IgD-negative memory B cell (primary cell): ENCODE data around the gene ABHD16B. TPM values are rescaled to one million over a fixed set of nuclear protein-coding genes. Genes with fewer than 3 reads are reported as not detected.
A peak's percentile ranks its signal among the peaks of the same experiment; 100 is the strongest.

ENCODE experiments used
- H3K27ac Mint-ChIP-seq, 3 donors: one replicate each; pipeline ENCODE4 v1.8.0; 2020 to 2022; ENCODE audit warnings: mild to moderate bottlenecking in 3 of 3, mixed read lengths in 3 of 3, moderate library complexity in 1 of 3
- H3K27me3 Mint-ChIP-seq: one replicate; pipeline ENCODE4 v1.8.0; 2021; ENCODE audit warnings: mixed read lengths
- H3K36me3 Mint-ChIP-seq: one replicate; pipeline ENCODE4 v1.8.0; 2020; ENCODE audit warnings: mild to moderate bottlenecking, mixed read lengths
- H3K4me1 Mint-ChIP-seq, 3 donors: one replicate each; pipeline ENCODE4 v1.8.0; 2020 to 2022; ENCODE audit warnings: mixed read lengths in 3 of 3, mild to moderate bottlenecking in 1 of 3
- H3K4me3 Mint-ChIP-seq, 4 donors: one replicate each; pipeline ENCODE4 v1.8.0; 2020 to 2022; ENCODE audit warnings: mild to moderate bottlenecking in 4 of 4, mixed read lengths in 4 of 4, moderate library complexity in 3 of 4
- H3K9me3 Mint-ChIP-seq, 3 donors: one replicate each; pipeline ENCODE4 v1.8.0; 2020 to 2021; ENCODE audit warnings: mixed read lengths in 3 of 3, mild to moderate bottlenecking in 1 of 3
- polyA plus RNA-seq: library from polyadenylated mRNA; unstranded; fragments of 300-500 nt; fragmentation: Illumina TruSeq; gene quantifications from one replicate; pipeline ENCODE4 v1.2.3, GENCODE V29; 2021

The ABHD16B gene
- polyA plus RNA-seq, 1 donor from 2014 or later: 0.19 TPM

DNA sequence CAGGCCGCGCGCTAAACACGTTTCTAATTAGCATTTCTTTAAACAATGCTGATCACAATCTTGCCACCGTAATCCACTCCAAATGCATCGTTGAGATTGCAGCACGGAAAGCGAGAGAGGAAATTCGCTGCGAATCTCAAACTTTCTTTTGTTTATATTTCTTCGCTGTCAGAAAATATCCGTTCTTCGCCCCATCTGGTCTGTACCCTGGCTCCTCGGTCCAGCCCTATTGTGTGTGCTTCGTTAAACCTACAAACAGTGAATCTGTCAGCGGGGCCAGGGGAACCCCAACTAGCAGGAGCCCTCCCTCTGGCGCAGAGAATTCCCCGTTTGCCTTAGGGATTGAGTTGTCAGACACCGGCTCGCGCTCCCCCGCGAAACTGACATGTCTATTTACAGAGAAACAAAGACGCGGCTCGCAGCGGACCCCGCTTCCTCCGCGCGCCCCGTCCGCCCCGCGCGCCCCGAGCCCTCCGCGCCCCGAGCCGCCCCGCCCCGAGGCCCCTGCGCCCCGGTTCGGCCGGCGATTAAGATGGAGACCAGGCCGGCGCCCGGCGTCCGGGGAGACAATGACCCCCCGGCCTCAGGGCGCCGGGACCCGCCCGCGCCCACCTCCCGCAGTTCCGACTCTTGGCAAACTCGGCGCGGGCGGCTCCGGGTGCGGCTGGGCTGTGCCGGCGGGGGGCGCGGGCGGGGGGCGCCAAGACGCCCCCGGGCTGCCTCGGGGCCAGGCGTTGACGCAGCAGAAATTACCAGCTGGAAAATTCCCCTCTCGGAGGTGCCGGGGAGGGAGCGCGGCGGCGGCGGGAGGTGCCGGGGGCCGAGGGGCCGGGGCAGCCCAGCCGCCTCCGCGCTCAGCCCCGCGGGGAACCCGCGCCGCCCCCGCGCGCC lies 31.1 kb upstream of the ABHD16B start:
- H3K4me1 Mint-ChIP-seq: peaks cover 8 to 9% (median 8%) of the 10 kb centered on the region in 3 donors
- H3K9me3 Mint-ChIP-seq: no peaks in the 10 kb centered on the region
- peak overlapping the region; percentile 83 to 91 (median 87) for H3K4me3 Mint-ChIP-seq
- peak overlapping the region in 2 of 3 donors; percentile 16 to 39 for H3K27ac Mint-ChIP-seq
- H3K36me3 Mint-ChIP-seq: no peaks in the 10 kb centered on the region
- H3K27me3 Mint-ChIP-seq: peaks cover 48% of the 10 kb centered on the region

DNA sequence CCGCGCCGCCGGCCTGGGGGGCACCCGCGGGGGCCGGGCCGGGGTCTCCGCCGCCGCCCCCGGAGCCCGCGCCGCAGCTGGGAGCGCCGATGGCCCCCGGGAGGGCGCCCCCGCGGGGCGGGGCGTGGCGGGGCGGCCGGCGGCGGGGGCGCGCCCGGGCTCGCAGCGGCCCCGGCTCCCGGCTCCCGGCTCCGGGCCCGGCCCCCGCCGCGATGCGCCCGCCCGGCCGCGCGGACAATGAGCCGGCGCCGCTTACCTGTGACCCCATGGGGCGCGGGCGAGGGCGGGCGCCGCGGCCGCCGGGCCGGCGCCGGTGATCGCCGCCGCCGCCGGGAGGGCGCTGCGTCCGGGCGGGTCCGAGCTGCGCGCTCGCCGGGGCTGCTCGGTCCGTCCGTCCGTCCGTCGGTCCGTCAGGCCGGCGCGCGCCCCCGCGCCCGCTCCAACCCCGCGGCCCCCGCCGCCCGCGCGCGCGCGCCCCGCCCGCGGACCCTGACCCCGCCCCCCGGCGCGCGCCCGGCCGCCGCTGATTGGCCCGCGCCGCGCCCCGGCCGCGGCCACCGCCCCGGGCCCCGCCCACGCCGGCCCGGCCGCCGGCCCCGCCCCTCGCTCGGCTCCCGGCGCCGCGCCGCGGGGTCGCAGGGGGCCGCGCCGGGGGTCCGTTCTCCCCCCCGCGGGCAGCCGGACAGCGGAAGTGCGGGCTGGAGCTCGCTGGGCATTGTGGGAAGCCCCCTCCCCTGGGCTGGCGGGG lies 30.3 kb upstream of the ABHD16B start, which contains the start of gene ZBTB46:
ZBTB46 (minus strand) TSS at position 424 of the 748 bp plus-strand sequence. CDS start 40,507 bp downstream, outside the sequence.
- H3K36me3 Mint-ChIP-seq: no peaks in the 10 kb centered on the region
- peaks cover 43% of the 10 kb centered on the region for H3K27me3 Mint-ChIP-seq
- peaks cover 8 to 9% (median 8%) of the 10 kb centered on the region in 3 donors for H3K4me1 Mint-ChIP-seq
- H3K27ac Mint-ChIP-seq: peak within 1 kb of the TSS in 1 of 3 donors; percentile 39
- peak within 1 kb of the TSS; percentile 83 to 91 (median 87) for H3K4me3 Mint-ChIP-seq
- H3K9me3 Mint-ChIP-seq: no peaks in the 10 kb centered on the region

DNA sequence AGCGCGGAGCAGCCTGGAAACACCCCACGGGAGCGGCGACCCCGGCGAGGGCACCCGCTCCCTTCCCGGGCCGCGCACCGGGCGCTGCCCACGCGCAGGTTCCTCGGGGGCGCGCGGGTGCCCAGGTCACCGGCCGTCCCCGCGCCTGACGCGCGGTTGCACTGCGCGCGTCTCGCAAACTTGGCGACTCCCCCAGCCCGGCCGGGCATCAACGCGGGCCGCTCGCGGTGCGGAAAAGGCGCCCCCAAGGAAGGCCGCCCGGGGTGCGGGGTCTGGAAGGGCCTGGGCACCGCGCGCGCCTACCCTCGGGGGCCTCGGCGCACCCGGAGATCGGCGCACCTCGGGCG lies 29.7 kb upstream of the ABHD16B start:
- no peaks in the 10 kb centered on the region for H3K36me3 Mint-ChIP-seq
- H3K4me1 Mint-ChIP-seq: peaks cover 8 to 9% (median 8%) of the 10 kb centered on the region in 3 donors
- H3K27ac Mint-ChIP-seq: no peak overlapping the region
- H3K9me3 Mint-ChIP-seq: no peaks in the 10 kb centered on the region
- peaks cover 40% of the 10 kb centered on the region for H3K27me3 Mint-ChIP-seq
- H3K4me3 Mint-ChIP-seq: no peak overlapping the region

DNA sequence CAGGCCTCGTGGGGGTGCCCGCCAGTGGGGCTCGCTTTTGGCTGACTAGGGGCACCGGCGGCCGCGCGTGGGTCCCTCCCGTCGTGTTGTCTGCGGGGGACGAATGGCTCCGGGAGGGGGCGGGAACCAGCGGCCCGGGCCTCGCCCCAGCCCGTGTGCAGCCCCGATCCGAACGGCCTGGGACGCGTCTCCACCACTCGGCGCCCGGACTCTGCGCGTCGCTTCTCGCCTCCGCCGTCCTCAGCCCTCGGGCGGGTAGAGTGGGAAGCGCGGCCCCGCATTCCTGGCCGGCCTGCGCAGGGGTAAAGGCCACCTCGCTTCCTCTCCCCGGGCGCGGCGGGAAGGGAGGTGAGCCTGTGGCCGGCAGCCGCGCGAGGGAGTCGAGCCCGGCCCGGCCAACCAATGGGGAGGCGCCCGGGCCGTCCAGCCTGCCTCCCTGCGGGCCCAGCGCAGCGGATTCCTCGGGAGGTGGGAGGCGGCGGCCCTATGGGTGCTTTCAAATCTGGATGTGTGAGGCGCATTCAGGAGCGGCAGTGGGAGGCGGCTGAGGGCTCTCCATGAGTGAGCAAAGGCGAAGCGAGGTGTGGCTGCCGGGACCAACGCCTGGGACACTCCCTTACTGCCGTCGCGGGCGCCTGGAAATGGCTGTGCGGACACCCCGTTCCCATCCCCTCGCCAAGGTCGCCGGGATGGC lies 29.2 kb upstream of the ABHD16B start:
- peaks cover 8 to 9% (median 8%) of the 10 kb centered on the region in 3 donors for H3K4me1 Mint-ChIP-seq
- H3K36me3 Mint-ChIP-seq: no peaks in the 10 kb centered on the region
- H3K9me3 Mint-ChIP-seq: no peaks in the 10 kb centered on the region
- no peak overlapping the region for H3K27ac Mint-ChIP-seq
- H3K4me3 Mint-ChIP-seq: peak overlapping the region in 2 of 4 donors; percentile 49 to 60
- peaks cover 36% of the 10 kb centered on the region for H3K27me3 Mint-ChIP-seq

DNA sequence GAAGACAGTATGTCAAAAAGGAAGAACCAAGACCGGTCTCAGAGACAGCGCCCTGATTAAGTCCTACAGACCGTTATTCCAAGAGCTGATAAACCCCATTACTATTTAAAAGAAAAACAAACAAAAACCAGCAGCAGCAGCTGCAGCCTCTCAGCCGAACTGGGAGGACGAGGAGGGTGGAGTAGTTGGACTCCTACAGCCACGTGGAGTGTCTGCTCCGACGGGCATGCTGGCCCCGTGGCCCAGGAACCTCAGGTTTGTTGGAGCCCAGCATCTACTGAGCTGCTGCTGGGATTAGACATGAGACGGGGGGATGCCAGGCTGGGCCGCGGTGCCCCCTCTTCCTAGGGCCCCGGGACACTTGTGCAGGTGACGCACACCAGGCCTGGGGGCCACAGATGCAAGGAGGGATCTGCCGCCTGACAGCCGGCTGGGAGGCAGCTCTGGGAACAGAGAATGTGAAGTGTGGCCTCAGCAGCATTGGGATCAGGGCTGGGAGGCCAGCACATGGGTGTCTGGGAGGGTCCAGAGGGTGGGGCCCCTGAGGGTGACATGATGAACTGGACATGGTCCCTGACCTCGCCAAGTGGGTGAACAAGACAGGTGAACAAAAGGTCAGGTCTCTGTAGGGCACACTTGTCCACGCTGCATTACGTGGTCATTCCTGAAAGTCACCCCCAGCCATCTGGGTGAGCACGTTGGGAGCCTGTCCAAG lies 27.4 kb upstream of the ABHD16B start:
- H3K4me3 Mint-ChIP-seq: peak overlapping the region in 3 of 4 donors; percentile 1 to 80 (median 15)

DNA sequence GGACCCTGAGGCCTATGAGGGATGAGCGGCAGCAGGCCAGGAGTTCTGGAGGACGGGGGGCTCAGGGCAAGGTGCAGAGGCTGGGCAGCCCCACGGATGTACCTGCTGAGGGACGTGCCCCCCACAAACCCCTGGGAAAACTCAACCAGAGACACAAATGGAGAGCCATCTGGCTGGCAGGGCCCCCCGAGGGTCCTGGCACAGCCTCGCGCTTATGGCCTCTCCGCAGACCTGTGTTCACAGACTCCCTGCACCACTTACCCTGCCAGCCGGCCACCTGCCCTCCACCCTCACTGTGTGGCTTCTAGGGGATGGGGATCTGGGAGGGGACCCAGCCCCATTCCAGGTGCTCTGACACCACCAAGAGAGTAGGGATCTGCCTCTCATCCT lies 26.8 kb upstream of the ABHD16B start:
- Mint-ChIP-seq H3K27ac (no peak overlapping the region), H3K9me3 (no peaks in the 10 kb centered on the region), H3K27me3 (peaks cover 21% of the 10 kb centered on the region), H3K4me3 (peak overlapping the region in 2 of 4 donors; percentile 15 to 80), H3K4me1 (peaks cover 6 to 8% (median 8%) of the 10 kb centered on the region in 3 donors), H3K36me3 (peaks cover 1% of the 10 kb centered on the region)

More for the DNA sequence above, 27.4 kb upstream of the ABHD16B start:
- H3K27me3 Mint-ChIP-seq: peaks cover 25% of the 10 kb centered on the region
- H3K4me1 Mint-ChIP-seq: peaks cover 8 to 10% (median 9%) of the 10 kb centered on the region in 3 donors
- H3K27ac Mint-ChIP-seq: no peak overlapping the region
- H3K9me3 Mint-ChIP-seq: no peaks in the 10 kb centered on the region
- peaks cover 1% of the 10 kb centered on the region for H3K36me3 Mint-ChIP-seq

DNA sequence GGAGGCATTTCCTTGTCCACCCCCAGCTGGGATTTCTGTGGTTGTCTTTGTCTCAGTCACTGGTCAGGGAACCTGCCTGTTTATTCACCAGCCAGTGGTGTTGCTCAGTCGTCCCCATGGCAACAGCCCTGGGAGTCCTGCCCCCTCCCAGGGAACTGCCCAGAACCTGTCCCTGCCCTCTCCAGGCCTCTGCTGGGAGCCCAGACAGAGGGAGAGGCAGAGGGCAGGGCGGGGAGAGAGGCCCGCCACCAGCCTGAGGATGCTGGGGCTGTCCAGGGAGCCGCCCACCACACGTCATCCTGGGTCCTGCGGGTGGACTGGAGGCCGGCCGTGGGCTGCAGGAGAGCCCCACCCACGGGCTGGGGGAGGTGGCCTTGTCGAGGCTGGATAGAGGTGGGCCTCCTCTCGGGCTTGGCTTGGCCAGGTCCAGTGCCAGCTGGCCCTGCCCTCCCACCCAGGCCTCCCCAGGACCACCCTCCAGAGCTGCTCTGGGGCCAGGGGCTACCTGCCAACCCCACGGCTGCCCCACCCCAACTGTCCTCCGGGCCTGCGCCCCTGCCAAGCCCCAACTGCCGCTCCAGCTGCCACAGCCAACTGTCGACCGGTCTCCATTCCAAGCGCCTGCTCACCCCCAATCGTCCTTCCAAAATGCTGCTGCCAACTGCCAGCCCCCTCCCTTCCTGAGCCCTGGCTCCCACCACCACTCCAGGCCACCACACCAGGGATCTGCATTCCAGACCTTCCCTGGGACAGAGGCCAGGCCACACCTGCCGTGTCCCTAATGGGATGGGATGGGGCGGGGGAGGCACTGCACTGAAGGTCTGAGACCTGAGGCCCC lies 26.1 kb upstream of the ABHD16B start:
- no peaks in the 10 kb centered on the region for H3K9me3 Mint-ChIP-seq
- H3K4me3 Mint-ChIP-seq: no peak overlapping the region
- no peak overlapping the region for H3K27ac Mint-ChIP-seq
- H3K27me3 Mint-ChIP-seq: peaks cover 14% of the 10 kb centered on the region
- peaks cover 0 to 3% (median 0%) of the 10 kb centered on the region in 3 donors for H3K4me1 Mint-ChIP-seq
- H3K36me3 Mint-ChIP-seq: peaks cover 1% of the 10 kb centered on the region

DNA sequence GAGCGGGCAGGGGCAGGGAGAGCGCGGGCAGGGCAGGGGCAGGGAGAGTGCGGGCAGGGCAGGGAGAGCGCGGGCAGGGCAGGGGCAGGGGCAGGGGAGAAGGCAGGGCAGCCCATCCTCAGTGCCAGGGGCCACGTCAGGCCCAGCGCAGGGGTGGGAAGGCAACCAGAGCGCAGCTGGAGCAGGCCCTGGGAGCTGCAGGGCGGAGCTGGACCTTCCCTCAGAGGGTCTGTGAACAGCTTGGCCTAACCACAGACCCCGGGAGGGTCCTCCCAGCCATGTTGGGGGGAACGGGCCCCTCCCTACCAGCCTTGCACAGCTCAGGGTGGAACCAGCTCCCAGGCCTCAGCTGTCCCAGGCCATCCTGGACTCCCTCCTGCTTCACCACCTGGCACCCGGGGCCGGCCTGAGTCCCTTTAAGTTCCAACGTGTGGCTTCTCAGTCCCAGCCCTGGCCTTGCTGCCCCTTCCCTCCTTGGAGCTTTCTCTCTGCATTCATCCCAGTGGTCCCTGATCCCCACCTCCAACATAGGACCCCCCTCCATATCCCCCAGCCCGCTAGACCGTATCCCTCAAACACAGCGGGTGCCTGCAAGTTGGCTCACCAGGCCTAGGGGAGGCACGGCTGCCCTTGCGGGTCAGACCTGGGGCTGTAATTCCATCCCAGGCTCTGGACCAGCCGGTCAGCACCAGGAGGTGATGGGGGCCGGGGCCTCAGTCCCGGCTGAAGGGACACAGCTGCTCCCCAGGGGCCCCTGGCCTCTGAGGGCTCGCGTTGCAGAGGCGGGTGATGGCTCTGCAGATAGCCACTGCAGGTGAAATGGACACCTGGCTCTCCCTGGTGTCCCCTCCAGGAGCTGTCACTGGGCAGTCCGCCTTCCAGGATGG lies 24.6 kb upstream of the ABHD16B start:
- Mint-ChIP-seq H3K4me3 (no peak overlapping the region), H3K27ac (no peak overlapping the region), H3K4me1 (peaks cover 0 to 6% (median 0%) of the 10 kb centered on the region in 3 donors), H3K9me3 (no peaks in the 10 kb centered on the region), H3K27me3 (peaks cover 15% of the 10 kb centered on the region), H3K36me3 (peaks cover 1% of the 10 kb centered on the region)

DNA sequence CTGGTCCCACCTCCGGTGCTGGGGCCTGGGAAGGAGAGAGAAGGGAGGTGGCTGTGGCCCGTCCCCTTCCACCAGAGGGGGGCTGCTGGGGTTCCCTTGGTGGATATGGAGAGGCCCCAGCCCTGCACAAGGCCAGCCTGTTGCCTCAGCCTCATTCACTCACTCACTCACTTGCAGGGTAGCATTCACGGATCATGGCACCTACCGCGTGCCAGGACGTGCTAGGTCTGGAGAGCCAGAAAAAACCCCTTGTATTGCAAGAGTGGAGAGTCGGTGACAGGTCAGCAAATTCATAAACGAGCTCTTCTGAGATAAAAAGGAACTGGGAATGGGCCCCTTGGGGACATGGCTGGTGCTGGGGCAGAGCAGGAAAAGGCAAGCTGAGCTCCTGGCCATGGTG lies 23.8 kb upstream of the ABHD16B start:
- H3K36me3 Mint-ChIP-seq: peaks cover 1% of the 10 kb centered on the region
- no peak overlapping the region for H3K27ac Mint-ChIP-seq
- H3K9me3 Mint-ChIP-seq: no peaks in the 10 kb centered on the region
- no peak overlapping the region for H3K4me3 Mint-ChIP-seq
- peaks cover 4 to 10% (median 7%) of the 10 kb centered on the region in 3 donors for H3K4me1 Mint-ChIP-seq
- H3K27me3 Mint-ChIP-seq: peaks cover 21% of the 10 kb centered on the region

DNA sequence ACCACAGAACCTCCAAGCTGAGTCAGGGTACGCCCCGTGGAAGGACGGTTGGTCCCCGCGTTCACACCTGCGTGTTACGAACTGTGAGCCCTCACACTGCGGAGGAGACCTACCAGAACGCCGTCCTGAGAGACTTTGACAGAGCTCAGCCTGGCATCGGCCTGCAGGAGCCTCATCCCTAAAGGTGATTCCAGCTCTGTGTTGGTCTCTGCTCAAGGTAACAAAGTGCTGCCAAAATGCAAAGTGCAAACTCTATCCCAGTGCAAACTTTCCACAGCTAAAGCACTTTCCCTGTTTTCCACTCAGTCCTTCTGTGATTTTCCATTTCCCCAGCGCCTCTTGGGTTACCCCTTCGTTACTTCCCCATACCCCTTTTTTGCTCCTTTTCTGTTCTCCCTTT lies 21.7 kb upstream of the ABHD16B start:
- no peaks in the 10 kb centered on the region for H3K9me3 Mint-ChIP-seq
- H3K27me3 Mint-ChIP-seq: peaks cover 22% of the 10 kb centered on the region
- peak overlapping the region in 1 of 3 donors; percentile 50 for H3K27ac Mint-ChIP-seq
- H3K4me1 Mint-ChIP-seq: peaks cover 4 to 12% (median 10%) of the 10 kb centered on the region in 3 donors
- peaks cover 1% of the 10 kb centered on the region for H3K36me3 Mint-ChIP-seq
- H3K4me3 Mint-ChIP-seq: no peak overlapping the region

DNA sequence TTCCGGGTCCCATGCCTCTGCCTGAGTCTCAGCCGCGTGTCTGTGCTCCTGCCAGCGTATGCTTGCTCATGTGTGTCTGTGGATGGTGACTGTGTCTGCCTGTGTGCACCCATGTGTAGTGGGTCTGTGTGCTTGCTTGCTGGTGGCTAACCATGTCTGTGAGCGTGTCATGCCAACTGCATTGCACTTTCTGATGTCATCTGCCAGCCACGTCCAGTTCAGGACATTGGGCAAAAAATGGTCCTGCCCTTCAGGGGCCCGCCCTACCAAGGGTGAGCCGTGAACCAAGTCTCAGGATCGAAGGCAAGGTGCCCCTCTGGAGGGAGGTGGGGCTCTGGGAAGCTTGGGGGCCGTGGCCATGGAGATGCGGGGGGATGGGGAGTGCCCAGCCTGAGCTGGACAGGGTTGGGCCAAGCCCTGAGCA lies 20.9 kb upstream of the ABHD16B start:
- H3K27ac Mint-ChIP-seq: peak overlapping the region in 1 of 3 donors; percentile 76

DNA sequence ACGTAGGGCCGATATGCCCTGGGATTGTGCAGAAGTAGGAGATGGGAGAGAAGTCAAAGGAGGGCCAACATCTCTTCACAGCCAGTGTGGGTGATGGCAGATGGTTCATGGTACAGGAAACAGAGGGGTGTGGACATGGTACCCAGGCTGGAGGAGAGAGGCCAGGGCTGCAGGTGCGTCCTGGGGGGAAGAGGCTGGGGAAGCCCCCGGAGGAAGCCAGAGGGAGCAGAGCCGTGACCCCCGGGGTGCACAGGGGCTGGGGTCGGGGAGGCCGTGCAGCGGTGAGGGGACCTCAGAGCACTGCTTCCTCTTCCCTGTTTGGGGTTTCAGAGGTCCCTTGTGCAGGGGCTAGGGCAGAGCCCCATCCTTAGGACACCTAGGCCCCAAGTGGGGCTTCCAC lies 19.0 kb upstream of the ABHD16B start:
- H3K9me3 Mint-ChIP-seq: no peaks in the 10 kb centered on the region
- H3K4me1 Mint-ChIP-seq: peaks cover 4 to 12% (median 12%) of the 10 kb centered on the region in 3 donors
- H3K36me3 Mint-ChIP-seq: peaks cover 1% of the 10 kb centered on the region
- no peak overlapping the region for H3K27ac Mint-ChIP-seq
- H3K27me3 Mint-ChIP-seq: peaks cover 33% of the 10 kb centered on the region
- peak overlapping the region in 2 of 4 donors; percentile 52 to 64 for H3K4me3 Mint-ChIP-seq

More for the DNA sequence above, 20.9 kb upstream of the ABHD16B start:
- peaks cover 4 to 12% (median 10%) of the 10 kb centered on the region in 3 donors for H3K4me1 Mint-ChIP-seq
- H3K4me3 Mint-ChIP-seq: peak overlapping the region in 1 of 4 donors; percentile 16
- no peaks in the 10 kb centered on the region for H3K9me3 Mint-ChIP-seq
- peaks cover 29% of the 10 kb centered on the region for H3K27me3 Mint-ChIP-seq
- H3K36me3 Mint-ChIP-seq: peaks cover 1% of the 10 kb centered on the region

DNA sequence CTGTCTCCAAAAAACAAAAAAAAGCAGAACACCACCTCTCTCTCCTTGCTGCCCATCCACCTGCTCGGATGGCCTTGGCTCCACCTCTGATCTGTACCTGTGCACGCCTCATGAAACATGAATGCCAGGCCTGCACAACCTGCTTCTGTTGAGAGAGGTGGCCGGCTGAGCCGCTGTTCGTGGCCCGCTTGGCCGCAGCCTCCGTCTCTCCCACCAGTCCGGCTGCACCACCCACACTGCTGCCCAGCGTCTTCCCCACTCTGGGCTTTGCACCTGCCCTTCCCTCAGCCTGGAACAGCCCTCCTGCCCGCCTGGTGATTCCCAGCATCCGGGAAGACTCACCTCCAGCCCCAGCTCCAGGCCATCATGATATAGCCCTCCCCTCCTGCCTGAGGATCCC lies 18.1 kb upstream of the ABHD16B start:
- peaks cover 4 to 12% (median 9%) of the 10 kb centered on the region in 3 donors for H3K4me1 Mint-ChIP-seq
- no peaks in the 10 kb centered on the region for H3K9me3 Mint-ChIP-seq
- H3K4me3 Mint-ChIP-seq: no peak overlapping the region
- H3K27ac Mint-ChIP-seq: no peak overlapping the region
- H3K27me3 Mint-ChIP-seq: peaks cover 32% of the 10 kb centered on the region
- H3K36me3 Mint-ChIP-seq: no peaks in the 10 kb centered on the region
